ENCODE measurements around the gene LRRC27.

The LRRC27 gene

GRCh38 chr10:132414402-132415016, 82.5 kb downstream of the LRRC27 start:
- Histone ChIP-seq H3K27me3 (ENCODE audit: low read length) (no peaks in the 10 kb centered on the region), H3K9me3 (ENCODE audit: insufficient read depth, low read length) (no peaks in the 10 kb centered on the region), H2AFZ (ENCODE audit: low read depth, low read length, severe bottlenecking) (no peak overlapping the region), H3K4me2 (ENCODE audit: low read depth, low read length, poor library complexity, severe bottlenecking) (no peak overlapping the region), H3K9me2 (replicated peaks; ENCODE audit: insufficient read depth, low read length) (no peaks in the 10 kb centered on the region), H3K9ac (ENCODE audit: low read length) (no peak overlapping the region), H3K36me3 (ENCODE audit: low read length) (no peaks in the 10 kb centered on the region), H3F3A (ENCODE audit: insufficient read depth) (no peaks in the 10 kb centered on the region), H3K27ac (ENCODE audit: low read depth, low read length) (no peak overlapping the region), H3K79me2 (ENCODE audit: insufficient read depth, low read length) (no peaks in the 10 kb centered on the region), H3K4me3 (ENCODE audit: insufficient read depth, low read length, poor library complexity, severe bottlenecking) (no peak overlapping the region), H4K20me1 (ENCODE audit: low read depth, low read length) (no peaks in the 10 kb centered on the region)
- no peak for TF ChIP-seq CTCF (IDR thresholded peaks at IDR 0.05; ENCODE audit: insufficient read depth, low read length, poor library complexity, severe bottlenecking)
- no peak for TF ChIP-seq EZH2phosphoT487 (conservative IDR thresholded peaks at IDR 0.05; ENCODE audit: low read length)

- Histone ChIP-seq H3K9ac (ENCODE audit: low read length) (no peak overlapping the region), H3K27ac (ENCODE audit: low read depth, low read length) (no peak overlapping the region), H4K20me1 (ENCODE audit: low read depth, low read length) (no peaks in the 10 kb centered on the region), H3K4me2 (ENCODE audit: low read depth, low read length, poor library complexity, severe bottlenecking) (no peak overlapping the region), H3K9me2 (replicated peaks; ENCODE audit: insufficient read depth, low read length) (no peaks in the 10 kb centered on the region), H3F3A (ENCODE audit: insufficient read depth) (no peaks in the 10 kb centered on the region), H3K36me3 (ENCODE audit: low read length) (no peaks in the 10 kb centered on the region), H3K79me2 (ENCODE audit: insufficient read depth, low read length) (no peaks in the 10 kb centered on the region), H3K4me3 (ENCODE audit: insufficient read depth, low read length, poor library complexity, severe bottlenecking) (no peak overlapping the region), H3K9me3 (ENCODE audit: insufficient read depth, low read length) (no peaks in the 10 kb centered on the region), H3K27me3 (ENCODE audit: low read length) (no peaks in the 10 kb centered on the region), H2AFZ (ENCODE audit: low read depth, low read length, severe bottlenecking) (no peak overlapping the region)
- TF ChIP-seq CTCF (IDR thresholded peaks at IDR 0.05; ENCODE audit: insufficient read depth, low read length, poor library complexity, severe bottlenecking) = no peak
- TF ChIP-seq EZH2phosphoT487 (conservative IDR thresholded peaks at IDR 0.05; ENCODE audit: low read length) = no peak
These were observed 83.3 kb downstream of the LRRC27 start for GRCh38 chr10:132415255-132415654.

GRCh38 chr10:132415956-132416355, 84.0 kb downstream of the LRRC27 start:
- no peaks in the 10 kb centered on the region for H3K9me2 ChIP-seq (replicated peaks; ENCODE audit: insufficient read depth, low read length)
- no peaks in the 10 kb centered on the region for H3K27me3 ChIP-seq (ENCODE audit: low read length)
- H3K4me2 ChIP-seq (ENCODE audit: low read depth, low read length, poor library complexity, severe bottlenecking) = no peak overlapping the region
- no peaks in the 10 kb centered on the region for H3K9me3 ChIP-seq (ENCODE audit: insufficient read depth, low read length)
- no peak overlapping the region for H3K27ac ChIP-seq (ENCODE audit: low read depth, low read length)
- no peaks in the 10 kb centered on the region for H4K20me1 ChIP-seq (ENCODE audit: low read depth, low read length)
- TF ChIP-seq CTCF (IDR thresholded peaks at IDR 0.05; ENCODE audit: insufficient read depth, low read length, poor library complexity, severe bottlenecking) (no peak), EZH2phosphoT487 (conservative IDR thresholded peaks at IDR 0.05; ENCODE audit: low read length) (no peak)
- no peak overlapping the region for H3K9ac ChIP-seq (ENCODE audit: low read length)
- H2AFZ ChIP-seq (ENCODE audit: low read depth, low read length, severe bottlenecking) = no peak overlapping the region
- no peaks in the 10 kb centered on the region for H3K36me3 ChIP-seq (ENCODE audit: low read length)
- H3F3A ChIP-seq (ENCODE audit: insufficient read depth) = no peaks in the 10 kb centered on the region
- no peaks in the 10 kb centered on the region for H3K79me2 ChIP-seq (ENCODE audit: insufficient read depth, low read length)
- H3K4me3 ChIP-seq (ENCODE audit: insufficient read depth, low read length, poor library complexity, severe bottlenecking) = no peak overlapping the region

Measured in SU-DHL-6 (cell line).